Activated naive CD4-positive, alpha-beta T cell treated with Interleukin-2 at 50 U/mL for 16 hours (primary cell): ENCODE data around the gene GPR101.

Experiments used
- DNase-seq: peaks from one replicate; pipeline ENCODE4 v3.0.0-alpha.2; 2020

The GPR101 gene, protein sequence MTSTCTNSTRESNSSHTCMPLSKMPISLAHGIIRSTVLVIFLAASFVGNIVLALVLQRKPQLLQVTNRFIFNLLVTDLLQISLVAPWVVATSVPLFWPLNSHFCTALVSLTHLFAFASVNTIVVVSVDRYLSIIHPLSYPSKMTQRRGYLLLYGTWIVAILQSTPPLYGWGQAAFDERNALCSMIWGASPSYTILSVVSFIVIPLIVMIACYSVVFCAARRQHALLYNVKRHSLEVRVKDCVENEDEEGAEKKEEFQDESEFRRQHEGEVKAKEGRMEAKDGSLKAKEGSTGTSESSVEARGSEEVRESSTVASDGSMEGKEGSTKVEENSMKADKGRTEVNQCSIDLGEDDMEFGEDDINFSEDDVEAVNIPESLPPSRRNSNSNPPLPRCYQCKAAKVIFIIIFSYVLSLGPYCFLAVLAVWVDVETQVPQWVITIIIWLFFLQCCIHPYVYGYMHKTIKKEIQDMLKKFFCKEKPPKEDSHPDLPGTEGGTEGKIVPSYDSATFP

DNA sequence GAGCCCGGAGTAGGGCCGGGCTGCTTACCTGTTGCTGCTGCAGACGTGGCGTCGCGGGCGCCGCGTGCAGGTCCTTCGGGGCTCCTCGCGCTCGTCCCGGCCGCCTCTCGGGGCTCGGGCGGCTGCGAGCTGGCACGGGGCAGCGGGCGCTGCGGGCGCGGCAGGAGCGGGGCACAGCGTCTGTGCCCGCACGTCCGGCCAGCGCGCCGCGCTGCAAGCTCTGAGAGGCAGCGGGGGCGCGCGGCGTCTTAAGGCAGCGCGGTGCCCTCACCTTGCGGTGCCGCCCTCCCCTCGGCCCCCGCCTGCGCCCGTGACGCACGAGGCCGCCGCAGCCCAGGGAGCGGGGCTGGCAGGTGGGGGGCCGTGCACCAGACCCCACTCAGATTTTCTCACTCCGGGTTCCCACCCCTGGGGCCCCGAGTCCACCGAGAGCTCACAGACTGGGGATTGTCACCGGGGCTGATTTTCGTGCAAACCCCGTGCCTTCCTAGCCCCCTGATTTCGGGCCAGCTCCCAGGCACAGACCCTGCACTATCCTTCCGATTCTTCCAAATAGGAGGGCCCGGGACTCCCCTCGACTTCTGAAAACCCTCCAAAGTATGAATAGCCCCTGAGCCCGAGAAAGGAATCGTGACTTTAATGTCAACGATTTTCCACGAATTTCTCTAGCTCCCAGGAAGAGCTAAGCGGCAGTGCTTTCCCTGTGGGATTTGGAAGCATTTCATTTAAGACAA lies at the start of gene GPR101:
Gene GPR101, minus strand, starts transcription at position 222 of the 734 bp plus-strand sequence. CDS start 2,321 bp downstream, outside the sequence.
- DNase-seq, result no peak

DNA sequence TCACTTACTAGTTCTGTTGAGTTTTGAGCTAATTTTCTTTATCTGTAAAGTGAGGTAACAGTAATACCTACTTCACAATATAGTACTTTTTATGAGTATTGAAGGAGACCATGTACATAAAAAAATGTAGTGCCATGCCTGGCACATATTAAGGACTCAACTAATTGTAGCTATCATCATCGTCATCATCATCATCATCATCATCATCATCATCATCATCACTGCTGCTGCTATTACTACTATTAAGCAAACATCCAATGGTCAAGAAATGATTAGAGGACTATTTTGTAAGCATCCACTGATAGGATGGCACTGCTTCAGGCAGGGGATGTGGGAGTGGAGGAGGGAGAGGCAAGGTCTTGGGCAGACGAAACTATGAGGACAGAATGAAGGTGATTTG lies 47.4 kb upstream of the GPR101 start:
- DNase-seq, result no peak

DNA sequence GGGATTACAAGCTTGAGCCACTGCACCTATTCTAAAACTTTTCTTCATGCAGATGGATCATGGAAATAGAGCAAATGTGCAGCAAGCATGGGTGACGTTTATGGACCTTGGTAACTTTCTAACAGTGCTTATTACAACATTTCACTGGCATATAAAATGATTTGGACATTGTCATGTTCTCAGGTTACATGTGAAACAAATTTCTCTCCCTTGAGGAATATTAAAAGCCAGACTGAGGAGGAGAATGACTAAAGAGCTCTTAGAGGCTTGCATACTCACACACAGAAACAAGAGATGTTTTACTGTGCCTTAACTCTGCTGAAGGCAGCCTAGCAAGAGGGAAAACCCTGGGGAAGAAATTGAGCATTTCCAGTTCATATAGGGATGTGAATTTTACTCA lies 38.6 kb upstream of the GPR101 start:
- no peak for DNase-seq

DNA sequence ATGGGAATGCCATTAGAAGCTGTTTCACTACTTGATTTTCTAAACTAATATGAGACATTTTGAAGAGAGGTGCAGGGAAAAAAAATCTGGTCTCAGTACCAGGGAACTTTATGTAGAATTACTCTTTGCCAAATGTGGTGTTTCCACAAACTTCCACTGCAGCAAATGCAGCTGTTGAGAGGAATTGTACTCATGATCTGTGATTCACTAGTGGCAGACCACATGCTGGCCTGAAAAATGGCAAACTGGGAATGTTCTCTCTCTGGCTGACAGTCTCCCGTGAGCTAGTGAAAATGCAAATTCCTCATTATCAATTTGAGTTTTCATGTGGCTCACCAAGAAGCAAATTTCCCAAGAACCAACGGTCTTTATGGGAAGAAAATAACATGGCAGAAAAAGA lies 37.8 kb upstream of the GPR101 start:
- no peak for DNase-seq

DNA sequence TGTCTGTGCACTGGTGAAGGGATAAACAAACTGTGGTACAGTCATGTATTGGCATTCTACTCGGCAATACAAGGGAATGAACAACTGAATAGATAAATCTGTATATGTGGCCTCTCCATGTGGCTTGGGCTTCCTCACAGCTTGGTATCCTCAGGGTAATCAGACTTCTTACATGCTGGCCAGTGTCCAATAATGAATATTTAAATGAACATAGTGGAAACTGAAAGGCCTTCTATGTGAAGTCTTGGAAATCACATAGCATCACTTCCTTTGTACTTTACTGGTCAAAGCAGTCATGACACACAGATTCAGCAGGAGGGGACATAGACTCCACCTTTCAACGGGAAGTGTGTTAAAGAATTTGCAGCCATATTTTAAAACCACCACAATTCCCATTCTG lies 33.4 kb upstream of the GPR101 start:
- no peak for DNase-seq

DNA sequence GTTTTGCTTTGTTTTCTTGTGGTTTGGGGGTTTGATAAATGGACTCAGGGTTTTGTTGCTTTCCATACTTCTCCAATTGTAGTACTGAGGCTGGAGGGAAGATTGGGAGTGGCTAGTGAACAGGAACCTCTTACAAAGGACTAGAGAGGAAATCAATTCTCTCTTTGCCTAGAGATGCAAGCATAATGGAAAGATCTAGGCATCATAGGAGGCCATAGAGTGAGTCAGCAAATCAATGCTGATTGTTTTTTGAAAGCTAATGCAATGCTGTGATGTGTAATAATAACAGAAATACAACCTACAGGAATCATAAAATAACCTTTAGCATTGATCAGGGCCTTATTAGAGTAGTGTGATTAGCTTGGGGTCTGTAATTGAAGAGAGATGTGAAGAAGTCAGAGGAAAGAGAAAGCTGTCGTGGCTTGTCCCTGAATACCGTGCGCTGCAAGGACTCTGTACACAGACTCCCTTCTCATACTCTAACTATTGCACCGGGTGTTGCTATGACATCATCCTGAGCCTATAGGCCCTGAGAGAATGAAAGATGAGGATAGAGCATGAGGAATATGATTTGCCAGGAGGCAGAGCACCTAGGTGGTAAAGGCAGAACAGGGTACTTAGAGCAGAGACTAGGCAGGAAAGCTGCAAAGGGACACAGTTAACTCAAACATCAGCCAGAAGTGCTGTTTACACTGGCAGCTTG lies 29.3 kb upstream of the GPR101 start:
- no peak for DNase-seq

DNA sequence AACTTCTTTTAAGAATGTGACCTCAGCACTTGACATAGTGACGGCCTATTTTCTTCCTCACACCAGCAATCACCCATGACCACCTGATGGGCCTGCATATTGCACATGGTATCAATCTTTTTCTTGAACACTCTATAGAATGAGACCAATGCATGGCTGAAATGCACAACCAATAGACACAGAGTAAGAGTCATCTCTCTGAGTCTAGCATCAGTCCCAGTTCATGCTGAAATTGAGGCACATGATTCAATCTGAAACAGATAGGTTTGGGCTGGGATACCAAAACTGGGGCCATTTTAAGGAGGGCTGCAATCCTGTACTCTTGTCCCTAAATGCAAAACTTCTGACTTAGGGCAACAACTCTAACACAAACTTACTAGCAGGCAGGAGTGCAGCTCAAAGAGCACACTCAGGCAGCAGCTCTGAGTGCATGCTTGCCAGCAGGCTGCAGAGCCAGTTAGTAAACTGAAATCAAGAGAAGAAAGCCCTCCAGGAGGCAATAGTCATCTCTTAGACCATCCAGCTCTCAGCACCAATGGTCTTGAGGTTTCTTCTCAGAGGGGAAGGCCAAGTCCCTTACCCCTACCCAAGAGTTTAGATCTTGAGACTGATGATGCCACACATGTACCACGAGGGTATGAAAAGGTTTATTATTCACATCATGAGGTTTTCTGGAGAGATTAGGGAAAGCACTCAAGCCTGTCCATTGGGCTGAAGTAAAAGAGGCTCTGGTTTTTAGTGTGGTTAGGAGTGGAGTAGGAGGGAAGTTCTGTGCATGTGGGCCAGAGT lies 24.7 kb upstream of the GPR101 start:
- DNase-seq, result no peak

DNA sequence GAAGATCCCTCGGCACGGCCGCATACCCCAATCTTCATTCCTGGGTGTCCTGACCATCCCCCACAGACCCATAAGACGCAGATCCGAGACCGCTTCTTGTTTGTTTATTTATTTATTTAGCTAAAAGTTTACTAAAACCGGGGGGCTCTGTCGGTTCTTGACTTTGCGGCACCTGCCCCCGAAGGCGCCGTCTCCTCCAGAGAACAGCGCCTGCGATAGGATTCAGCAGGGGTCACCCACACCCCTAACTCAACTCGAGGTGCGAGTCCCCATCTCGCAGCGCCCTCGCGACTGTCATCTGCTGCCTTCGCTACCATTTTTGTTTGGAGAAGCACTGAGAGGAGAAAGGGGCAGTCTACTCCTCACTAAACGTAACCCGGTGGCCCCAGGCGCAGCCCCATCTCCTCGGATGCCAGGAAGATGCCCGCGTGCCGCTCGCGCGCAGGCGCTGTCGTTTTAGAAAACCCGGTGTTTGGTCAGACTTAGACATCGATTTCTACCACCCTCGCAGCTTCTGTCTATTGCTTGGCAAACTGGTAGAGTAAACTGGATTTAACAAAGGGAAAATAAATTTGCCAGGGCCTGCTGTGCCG lies 18.9 kb upstream of the GPR101 start:
- peak; percentile 39 for DNase-seq

DNA sequence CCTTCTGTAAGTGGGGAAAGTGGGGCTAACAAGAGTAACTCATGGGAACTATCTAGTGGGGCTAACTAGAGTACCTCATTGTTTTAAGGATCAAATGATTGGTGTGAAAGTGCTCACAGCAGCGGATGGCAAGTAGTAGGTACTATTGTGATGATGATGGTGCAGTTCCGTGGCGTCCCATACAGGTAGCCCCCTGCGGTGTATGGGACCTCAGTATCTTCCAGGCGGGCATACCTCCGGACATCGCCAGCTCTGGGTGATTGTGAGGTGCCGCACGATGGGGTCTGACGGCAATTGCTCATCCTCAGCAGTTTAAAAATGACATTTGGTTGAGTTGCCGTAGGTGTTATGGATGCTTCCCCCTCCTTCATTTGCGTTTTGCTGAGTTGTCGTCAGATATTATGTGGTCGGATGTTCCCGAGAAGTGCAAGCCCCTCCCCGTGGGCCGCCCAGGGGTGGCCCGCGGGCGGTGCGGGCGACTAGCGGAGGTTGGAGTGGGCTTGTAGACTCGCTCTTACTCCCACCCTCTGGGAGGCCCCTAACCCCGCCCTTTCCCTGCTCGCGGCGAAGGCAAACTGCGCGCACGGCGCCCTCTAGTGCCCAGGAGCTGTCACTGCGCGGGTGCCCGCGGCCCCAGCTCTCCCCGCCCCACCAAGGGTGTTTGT lies 18.3 kb upstream of the GPR101 start:
- peak; percentile 81 for DNase-seq

DNA sequence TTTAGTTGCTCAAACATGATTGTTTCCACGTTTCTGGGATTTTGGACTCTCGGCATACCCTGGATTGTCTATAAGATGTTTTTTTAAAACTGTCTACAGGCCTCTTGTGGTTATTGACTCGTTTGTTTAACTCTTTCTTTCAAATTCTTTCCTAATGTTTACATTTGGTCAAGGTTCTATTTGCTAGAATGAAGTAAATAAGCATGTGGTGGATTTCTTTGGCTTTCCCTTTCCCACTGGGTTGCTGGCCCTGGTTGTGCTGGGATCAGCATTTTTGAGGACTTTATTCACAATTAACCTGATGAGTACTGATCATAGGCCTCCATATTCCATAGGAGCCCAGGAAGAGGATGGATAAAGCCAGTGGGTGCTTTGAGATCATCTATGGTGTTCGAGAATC lies 11.1 kb upstream of the GPR101 start:
- DNase-seq, result no peak

DNA sequence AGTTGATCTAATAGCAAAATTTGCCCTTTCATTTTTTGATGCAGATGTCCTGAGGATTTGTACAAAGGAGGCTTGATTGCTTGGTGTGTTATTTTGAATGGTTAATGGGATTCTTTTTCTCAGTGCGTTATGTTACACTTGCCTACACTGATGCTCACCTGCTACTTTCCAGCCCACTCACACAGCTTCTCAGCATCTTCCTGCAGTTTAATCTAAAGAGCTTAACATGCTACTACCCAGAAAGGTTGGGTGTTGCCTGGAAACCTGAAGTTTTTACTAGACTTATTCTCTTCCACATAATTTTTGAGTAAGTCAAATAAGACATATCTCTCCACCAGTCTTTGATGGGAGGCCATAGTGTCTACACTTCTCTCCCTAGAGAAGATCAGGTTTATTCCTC lies 9.9 kb upstream of the GPR101 start:
- DNase-seq, result no peak

DNA sequence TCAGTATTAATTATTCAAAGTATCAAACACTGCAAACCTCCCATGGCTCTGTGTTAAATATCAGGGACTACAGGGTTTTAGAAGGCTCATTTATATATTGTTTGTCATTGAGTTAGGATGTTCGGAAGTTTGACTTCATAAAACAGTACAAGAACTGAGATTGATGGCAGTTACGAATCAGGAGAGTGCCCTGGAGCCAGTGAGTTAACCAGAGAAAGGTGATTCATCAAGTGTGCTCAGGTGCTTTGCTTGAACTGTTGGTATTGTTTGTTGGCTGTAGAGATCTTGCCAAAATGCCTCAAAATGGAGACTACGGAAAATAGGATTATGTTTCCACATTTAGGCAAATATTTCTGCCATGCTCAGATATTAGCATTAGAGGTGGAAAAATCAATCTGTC lies 7.5 kb upstream of the GPR101 start:
- DNase-seq, result no peak

DNA sequence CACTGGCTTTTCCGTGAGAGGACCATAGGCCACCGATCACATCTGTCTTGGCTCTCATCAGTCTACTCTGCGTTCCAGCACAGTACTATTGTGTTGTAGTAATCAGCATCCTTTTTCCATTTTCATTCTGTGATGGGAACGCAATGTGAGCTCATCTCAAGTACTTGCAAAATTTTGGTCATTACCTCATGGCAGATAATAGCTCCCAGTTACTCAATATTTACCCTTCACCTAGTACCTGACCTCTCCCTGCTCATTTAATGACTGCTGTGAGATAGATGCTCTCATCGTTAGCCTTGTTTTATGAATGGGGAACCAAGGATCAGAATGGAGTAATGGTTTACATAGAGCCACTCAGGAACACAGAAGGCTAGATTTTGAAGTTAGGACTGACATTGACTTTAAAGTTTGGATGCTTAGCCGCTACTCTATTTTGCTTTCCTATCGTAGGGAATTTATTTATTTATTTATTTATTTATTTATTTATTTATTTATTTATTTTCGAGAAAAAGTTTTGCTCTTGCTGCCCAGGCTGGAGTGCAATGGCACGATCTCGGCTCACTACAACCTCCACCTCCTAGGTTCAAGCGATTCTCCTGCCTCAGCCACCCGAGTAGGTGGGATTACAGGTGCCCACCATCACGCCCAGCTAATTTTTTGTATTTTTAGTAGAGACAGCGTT lies 6.5 kb upstream of the GPR101 start:
- no peak for DNase-seq

DNA sequence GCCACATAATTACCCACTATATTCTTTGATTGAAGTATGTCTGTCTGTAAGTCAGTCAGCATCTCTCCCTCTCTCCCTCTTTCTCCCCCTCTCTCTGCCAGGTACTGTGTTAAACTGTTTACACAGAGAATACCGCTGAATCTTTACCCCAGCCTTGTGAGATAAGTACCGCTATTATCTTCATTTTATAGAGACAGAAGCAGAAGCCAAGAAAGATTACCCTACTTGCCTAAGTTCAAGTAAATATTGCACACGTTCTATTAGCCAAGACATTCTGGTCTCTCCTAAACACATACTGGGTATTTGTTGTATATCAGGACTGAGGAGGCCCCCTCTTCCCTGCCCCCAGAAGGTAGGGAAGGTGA lies 695 bp upstream of the GPR101 start:
- no peak for DNase-seq

DNA sequence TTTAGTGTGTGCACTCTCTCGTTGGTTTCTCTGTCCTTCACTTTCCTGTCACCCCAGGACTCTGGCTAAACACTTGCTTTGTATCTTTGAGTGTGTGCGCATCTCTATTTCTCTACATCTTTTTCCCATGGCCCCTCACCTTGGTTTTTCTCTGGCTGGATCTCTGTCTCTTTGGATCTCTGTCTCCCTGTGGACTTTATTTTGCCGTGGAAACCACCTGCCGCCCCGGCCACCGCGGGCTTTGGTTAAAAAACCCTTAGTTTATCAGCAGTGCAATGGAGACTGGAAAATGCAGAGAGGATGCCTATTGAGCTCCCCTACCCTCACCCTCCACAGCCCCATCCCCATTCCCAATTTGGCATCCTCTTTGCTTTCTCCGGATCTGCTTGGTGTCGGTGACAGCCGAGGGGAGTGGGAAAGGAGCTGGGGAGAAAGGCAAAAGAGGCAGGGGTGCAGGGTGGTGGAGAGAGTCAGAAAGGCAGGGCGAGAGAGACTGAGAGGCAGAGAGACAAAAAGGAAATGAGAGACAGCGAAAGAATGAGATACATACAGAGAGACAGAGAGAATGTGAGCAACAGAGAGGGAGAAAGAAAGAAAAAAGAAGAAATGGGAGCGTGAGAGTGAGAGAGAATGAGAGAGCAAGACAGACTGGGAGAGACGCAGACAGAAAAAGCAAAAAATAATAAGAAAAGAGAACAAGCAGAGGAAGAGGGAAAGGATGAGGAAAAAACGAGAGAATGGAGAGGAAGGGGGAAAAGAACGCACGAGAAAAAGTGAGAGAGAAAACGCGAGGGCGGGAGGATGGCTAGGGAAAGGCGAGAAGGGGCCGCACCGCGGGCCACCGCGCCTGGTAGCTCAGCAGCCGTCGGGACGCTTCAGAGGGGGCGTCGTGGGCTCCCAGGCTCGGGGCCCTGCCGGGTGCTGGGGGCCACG lies 688 bp downstream of the GPR101 start:
- no peak for DNase-seq

DNA sequence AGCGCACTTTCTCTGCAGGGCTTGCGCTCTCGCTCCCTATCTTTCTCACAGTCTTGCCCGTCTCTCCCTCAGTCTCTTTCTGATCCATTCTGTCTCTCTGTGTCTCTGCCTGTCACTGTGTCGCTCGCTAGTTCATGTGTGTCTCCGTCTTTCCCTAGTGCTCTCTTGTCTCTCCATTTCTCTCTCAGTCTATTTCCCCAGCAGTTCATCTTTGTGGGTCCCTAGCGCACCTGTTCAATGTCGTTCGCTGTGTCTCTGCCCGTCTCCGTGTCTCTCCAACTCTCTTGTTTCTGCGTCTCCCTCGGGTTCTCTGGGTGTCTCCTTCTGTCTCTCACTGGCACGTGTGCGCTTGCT lies 1.5 kb downstream of the GPR101 start:
- DNase-seq, result no peak

DNA sequence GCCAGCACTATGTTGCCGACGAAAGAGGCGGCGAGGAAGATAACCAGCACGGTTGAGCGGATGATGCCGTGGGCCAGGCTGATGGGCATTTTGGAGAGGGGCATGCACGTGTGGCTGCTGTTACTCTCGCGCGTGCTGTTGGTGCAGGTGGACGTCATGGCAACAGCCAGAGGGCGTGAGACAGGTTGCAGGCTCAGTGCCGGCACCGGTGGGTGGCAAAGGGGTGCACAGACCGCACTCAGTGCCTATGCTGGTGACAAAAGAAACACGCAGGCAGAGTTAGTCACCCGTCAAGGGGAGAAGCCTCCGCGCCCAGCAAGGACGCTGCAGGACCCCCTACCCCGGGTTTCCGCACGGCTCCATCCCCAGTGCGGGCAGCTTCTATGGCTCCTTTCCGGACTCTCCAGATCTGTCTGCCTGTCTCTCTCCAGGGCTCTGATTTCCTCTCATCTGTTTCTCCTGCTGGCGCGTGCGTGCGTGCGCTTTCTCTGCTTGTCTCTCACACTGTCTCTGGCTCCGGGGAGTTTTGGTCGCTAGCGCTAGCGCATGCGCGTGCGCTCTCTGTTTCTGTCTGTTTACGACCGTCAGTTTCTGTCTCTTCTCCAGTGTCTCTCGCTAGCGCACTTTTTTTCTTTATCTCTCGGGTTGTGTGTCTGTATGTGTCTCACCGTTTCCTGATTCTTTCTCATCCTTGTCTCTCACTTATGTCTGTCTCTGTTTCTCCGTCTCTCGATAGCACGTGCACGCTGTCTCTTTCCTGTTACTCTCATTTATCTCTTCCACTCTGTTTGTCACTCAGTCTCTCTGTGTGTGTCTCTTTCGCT lies 2.1 kb downstream of the GPR101 start:
- peak; percentile 52 for DNase-seq

DNA sequence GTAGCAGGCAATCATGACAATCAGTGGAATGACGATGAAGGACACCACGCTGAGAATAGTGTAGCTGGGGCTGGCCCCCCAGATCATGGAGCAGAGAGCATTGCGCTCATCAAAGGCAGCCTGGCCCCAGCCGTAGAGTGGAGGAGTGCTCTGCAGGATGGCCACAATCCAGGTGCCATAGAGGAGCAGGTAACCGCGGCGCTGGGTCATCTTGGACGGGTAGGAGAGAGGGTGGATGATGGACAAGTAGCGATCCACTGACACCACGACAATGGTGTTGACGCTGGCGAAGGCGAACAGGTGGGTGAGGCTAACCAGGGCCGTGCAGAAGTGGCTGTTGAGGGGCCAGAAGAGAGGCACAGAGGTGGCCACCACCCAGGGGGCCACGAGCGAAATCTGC lies 2.8 kb downstream of the GPR101 start:
- DNase-seq, result no peak

DNA sequence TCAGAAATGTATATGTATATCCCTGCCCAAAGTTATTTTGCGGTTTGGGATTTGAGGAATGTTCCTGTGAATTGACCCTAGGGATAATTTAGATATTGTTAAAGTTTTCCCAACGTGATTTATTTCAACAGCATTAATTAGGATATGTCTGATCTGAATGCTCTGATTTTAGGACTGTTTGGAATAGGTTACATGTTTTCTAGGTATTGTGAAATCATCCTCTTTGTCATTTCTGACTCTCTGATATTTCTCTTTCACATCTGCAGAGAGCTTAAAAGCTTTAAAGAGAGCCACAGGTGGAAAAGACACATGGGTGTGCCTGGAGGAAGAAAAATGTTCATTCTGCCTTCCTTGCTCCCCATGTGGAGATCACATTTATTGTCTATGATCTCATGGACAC lies 5.1 kb downstream of the GPR101 start:
- DNase-seq, result no peak
